OCI-LY1 (cell line): Measurements from ENCODE around the gene SYT15.
"Not testable (repeated sequence)": the region's sequence is repeated elsewhere in the genome, so short reads cannot be mapped to it uniquely, and the experiment has no call there.

Experiments used
- EZH2 ChIP-seq: fragments of 200-600 bp; sonication (generic), shearing (Covaris generic); IDR thresholded peaks from 2 replicates; pipeline ENCODE4 v1.8.0; 2017; ENCODE audit warnings: borderline replicate concordance, mixed run types, mild to moderate bottlenecking, antibody characterized with exemption, low read length, moderate library complexity, mixed read lengths
- TF ChIP-seq, protein P1 (sequence below): fragments of 200-600 bp; sonication (generic), shearing (Covaris generic); IDR thresholded peaks from 2 replicates; pipeline ENCODE4 v1.5.1; 2017; ENCODE audit warnings: mild to moderate bottlenecking, antibody characterized with exemption, low read length, moderate library complexity, mixed read lengths

DNA sequence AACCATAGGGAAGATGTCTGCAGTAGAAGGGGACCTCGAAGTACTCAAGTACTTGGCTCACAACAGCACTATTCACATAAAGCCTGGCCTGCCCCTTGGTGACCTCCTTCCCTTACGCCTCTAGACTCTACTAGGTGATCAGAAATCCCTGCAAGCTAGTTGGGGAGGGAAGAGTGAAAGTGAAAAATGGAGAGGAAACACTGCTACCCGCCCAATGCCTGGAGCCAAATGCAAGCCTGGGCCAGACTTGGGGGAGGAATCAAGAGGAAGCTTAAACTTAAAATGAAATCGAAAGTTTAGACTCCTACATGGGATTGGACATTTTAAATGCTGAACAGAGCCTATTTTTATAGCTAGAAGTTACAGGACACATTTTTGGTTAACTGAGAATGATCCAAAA lies 17.6 kb downstream of the SYT15 start:
- TF ChIP-seq, protein P1, sequence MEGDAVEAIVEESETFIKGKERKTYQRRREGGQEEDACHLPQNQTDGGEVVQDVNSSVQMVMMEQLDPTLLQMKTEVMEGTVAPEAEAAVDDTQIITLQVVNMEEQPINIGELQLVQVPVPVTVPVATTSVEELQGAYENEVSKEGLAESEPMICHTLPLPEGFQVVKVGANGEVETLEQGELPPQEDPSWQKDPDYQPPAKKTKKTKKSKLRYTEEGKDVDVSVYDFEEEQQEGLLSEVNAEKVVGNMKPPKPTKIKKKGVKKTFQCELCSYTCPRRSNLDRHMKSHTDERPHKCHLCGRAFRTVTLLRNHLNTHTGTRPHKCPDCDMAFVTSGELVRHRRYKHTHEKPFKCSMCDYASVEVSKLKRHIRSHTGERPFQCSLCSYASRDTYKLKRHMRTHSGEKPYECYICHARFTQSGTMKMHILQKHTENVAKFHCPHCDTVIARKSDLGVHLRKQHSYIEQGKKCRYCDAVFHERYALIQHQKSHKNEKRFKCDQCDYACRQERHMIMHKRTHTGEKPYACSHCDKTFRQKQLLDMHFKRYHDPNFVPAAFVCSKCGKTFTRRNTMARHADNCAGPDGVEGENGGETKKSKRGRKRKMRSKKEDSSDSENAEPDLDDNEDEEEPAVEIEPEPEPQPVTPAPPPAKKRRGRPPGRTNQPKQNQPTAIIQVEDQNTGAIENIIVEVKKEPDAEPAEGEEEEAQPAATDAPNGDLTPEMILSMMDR = not testable (repeated sequence)
- TF ChIP-seq EZH2 = not testable (repeated sequence)
